GM21619 (cell line): Measurements from ENCODE around the gene FKBP6.
"Not testable (repeated sequence)": the region's sequence is repeated elsewhere in the genome, so short reads cannot be mapped to it uniquely, and the experiment has no call there.

Experiments used
- ATAC-seq: cut with Tn5 transposase; IDR thresholded peaks from one replicate; pipeline ENCODE4 v1.9.1; 2021; ENCODE audit not compliant: unreplicated experiment

Gene FKBP6, protein sequence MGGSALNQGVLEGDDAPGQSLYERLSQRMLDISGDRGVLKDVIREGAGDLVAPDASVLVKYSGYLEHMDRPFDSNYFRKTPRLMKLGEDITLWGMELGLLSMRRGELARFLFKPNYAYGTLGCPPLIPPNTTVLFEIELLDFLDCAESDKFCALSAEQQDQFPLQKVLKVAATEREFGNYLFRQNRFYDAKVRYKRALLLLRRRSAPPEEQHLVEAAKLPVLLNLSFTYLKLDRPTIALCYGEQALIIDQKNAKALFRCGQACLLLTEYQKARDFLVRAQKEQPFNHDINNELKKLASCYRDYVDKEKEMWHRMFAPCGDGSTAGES

DNA sequence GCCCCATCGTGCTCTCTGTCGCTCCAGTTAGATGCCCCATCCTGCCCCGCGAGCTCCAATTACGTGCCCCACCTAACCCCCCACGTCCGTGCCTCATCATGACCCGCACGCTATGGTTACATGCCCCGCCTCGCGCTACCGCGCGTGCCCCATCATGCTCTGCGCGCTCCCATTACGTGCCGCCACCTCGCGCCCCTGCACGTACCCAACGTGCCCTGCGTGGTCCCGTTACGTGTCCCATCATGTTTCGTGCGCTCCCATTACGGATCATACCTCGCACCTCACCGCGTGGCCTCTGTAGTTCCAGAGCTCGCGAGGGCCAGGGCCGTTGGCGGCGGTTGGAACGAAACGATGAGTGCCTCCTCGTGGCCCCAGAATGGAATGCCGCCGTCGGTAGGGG, at the start of gene FKBP6, which contains the start of gene TRIM50:
FKBP6 (plus strand) TSS at position 240 of the 400 bp plus-strand sequence. CDS start 268 bp downstream, outside the sequence.
TRIM50 (minus strand) TSS at position 161 of the 400 bp plus-strand sequence. CDS start 3,295 bp downstream, outside the sequence.
- ATAC-seq, result not testable (repeated sequence)

DNA sequence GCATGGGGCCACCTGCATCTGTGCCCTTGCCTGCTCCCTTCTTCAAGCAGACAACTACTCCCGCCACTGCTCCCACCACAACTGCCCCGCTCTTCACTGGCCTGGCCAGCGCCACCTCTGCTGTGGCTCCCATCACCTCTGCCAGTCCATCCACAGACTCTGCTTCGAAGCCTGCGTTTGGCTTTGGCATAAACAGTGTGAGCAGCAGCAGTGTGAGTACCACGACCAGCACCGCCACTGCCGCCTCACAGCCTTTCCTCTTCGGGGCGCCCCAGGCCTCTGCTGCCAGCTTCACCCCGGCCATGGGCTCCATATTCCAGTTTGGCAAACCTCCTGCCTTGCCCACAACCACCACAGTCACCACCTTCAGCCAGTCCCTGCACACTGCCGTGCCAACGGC, 30.7 kb upstream of the FKBP6 start:
- ATAC-seq, result not testable (repeated sequence)

DNA sequence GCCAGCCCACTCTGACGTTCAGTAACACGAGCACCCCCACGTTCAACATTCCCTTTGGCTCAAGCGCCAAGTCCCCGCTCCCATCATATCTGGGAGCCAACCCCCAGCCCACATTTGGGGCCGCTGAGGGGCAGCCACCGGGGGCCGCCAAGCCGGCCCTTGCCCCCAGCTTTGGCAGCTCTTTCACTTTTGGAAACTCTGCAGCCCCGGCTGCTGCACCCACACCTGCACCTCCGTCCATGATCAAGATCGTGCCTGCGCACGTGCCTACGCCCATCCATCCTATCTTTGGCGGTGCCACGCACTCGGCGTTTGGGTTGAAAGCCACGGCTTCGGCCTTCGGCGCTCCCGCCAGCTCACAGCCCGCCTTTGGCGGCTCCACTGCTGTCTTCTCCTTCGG, 30.3 kb upstream of the FKBP6 start:
- not testable (repeated sequence) for ATAC-seq

DNA sequence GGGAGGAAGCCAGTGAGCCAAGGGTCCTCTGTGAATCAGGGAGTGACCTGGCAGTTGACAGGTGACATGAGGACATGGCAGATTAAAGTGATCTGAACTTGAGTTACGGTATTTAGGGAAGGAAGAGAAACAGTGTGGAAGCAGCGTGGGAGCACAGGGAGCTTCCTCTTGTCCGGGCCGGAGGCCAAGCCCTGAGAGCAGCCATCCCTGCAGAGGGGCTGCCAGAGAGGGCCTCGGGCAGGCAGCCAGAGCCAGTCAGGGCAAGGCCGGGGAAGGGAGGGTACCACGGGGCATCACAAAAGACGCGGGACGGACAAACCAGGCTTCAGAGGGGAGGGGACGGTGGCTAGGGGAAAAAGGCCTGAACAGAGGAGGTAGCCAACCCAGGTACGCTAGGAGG, 28.1 kb upstream of the FKBP6 start:
- not testable (repeated sequence) for ATAC-seq

DNA sequence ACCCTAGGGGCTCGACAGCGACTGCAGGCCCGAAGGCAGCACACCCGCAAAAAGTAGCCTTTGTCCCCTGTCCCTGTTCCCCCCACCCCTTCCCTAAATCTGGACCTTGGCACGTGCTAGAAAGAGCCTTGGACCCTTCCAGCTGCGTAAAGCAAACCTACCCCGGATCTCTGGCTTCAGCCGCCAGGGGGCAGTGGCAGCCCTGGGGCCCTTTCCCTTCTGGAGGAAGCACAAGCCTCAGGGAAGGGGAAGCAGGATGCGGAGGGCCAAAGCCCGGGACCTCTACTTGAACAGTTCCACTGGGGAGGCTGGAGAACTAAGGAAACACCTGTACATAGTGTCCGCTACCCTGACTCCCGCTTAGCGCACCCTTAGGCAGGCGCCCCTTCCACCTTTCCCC, 26.9 kb upstream of the FKBP6 start:
- ATAC-seq, result not testable (repeated sequence)

DNA sequence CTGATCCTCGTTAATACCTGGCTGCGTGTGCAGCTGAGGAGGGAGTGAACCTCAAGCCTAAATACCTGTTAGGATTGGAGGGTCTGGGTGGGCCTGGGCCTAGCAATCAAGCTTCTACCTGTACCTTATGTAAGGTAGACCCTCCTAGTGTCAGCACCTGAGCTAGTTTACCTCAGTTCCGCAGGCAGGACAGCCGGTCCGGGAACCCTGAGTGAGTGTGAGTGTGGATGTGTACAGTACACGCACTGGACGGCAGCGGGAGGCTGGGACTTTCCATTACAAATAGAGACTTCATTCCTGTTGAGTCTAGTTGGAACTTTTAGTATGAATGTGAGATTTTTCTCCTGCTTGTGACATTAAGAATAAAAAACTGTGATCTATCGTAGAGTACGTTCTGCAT, 25.1 kb upstream of the FKBP6 start:
- ATAC-seq, result not testable (repeated sequence)

DNA sequence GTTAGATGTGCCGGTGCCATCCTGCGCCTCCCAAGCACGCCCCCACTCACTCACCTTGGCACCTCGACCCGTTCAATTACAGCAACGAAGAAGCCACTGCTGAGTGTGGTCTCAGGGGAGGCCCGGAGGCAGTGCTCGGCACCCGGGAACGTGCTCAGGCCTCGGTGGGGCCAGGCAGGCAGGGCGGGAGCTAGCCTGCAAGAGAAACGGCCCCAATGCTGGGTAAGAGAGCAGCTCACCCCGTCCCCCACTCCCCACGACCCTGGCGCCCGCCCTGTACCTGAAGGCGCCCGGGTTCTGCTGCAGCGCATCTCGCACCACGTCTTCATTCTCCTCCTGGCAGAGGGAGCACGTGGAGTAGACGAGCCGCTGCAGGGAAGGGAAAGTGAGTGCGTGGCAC, 24.4 kb upstream of the FKBP6 start:
- ATAC-seq, result no peak

DNA sequence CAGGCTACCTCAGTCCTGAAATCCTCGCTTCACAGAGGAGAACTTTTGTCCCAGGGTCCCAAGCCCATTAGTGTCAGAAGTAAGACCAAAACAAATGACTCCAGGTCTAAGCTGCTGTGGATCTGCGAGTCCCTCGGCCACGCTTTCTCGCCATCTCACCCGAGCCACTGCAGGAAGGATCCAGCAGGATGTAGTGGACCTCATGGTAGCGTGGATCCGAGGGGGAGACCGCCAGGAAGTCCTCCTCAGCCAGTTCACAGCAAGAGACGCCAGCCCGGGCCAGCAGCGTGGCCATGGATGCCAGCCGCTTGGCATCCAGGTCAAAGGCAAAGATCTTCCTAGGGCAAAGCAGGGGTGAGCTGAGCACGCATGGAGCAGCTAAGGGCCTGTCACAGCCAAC, 23.9 kb upstream of the FKBP6 start:
- no peak for ATAC-seq

DNA sequence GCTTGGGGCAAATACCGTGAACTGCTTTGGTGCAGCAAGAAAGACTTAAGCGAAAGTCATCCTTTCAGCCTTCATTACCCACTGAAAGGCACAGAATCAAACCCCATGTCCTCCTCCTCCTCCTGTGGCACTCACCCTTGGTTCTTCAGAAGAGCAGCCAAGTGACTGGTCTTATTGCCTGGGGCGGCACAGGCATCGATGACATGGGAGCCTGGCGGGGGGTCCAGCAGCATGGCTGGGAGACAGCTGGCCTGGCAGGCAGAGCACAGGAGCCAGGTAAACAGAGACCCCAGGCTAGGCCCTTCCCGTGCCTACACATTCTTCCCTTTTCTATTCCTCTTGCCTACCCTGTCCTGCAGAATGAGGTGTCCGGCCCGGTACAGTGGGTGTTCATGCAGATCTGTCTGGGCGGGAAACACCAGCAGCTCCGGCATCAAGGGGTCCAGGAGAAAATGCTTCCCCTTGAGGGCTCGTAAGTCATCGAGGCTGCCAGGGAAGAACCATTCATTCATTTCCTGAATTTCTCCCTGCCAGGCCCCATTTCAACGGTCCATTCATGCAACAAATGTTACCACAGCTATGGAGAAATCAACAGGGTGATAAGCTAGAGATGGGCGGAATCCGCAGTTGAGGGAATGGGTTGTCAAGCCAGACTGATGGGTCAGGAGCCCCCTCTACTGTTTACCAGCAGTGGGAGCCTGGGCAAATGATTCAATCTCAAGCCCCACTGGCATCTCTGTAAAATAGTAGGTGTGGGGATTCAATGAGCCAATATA, 23.2 kb upstream of the FKBP6 start:
- ATAC-seq, result not testable (repeated sequence)

DNA sequence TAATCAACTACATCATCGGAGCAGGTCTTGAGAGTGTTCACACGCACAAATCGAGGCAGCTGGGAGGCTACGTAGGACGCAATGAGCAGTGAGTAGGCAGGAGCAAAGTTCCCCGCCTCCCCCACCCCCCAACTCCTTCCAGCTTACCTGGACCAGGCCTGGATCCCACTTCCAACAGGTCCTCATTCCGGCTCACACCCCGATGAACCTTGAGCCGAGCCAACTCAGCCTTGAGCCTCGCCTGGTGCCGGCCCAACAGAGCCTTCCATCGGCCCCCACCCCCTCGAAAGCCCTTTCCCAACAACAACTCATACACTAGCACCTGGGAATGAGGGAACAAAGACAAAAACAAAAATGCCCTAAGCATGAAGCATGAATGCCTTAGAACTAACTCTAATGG, 20.5 kb upstream of the FKBP6 start:
- no peak for ATAC-seq

DNA sequence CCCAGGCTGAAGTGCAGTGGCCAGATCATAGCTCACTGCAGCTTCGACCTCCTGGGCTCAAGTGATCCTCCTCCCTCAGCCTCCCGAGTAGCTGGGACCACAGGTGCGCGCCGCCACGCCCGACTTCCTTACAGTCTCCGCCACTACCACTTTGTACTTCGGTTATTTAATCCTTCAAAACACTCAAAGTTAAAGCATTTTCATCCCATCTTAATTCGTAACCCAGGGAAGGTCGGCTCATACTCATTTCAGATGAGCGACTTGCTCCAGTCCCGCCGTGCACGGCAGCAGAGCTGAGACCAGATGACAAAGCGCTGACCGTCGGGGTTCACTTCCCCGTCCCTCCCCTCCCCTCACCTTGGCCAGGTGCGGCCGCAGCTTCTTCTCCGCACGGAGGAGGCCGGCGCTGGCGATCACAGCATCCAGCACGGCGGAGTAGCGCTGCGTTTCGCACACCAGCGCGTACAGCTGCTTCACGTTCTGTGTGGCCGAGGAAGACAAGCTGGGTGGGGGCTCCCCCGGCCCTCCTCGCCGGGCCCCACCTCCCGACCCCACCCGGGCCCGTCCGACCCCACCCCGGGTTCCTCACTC, 19.8 kb upstream of the FKBP6 start:
- peak; percentile 34 for ATAC-seq

DNA sequence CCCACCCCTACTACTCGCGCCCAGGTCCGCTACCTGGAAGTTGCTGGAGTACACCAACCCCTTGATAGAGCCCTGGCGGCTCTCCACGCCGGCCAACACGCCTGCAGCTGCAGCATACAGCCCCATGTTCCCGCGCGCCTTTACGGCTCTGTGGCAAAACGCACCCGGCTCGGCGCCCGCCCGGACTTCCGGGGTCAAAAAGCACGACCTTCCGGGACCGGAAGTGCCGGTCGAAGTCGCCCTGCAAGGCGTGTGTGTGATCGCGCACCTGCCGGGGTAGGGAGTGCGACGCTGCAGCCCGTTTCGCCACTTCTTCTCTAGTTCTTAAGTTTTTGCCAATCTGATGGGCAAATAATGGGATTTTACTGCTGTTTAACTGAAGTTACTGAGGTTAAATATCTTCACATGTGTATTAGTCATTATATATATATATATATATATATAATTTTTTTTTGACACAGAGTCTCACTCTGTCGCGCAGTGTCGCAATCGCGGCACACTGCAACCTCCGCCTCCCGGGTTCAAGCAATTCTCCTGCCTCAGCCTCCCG, 19.2 kb upstream of the FKBP6 start, which contains the start of gene NSUN5:
NSUN5 (minus strand) TSS at position 162 of the 550 bp plus-strand sequence; CDS start at position 126, 36 bp downstream.
- peak; percentile 91 for ATAC-seq

DNA sequence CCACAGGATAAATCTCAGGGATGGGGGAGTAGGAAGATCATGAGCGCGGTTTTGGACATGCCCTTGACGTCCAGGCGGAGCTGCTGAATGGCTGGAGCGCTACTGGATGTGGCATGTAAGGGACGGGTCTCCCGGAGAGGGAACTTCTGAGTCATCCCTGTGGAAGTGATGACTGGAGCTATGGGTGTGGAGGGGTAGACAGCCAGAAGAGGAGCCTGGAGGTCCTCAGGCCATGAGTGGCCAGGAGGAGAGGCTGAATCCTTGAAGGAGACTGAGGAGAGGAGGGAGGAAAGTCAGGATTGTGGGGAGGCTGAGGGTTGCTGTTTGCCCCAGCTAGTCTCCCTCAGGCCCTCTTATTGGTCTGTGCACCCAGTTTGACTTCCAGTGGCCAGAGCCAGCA, 16.5 kb upstream of the FKBP6 start:
- ATAC-seq, result not testable (repeated sequence)

DNA sequence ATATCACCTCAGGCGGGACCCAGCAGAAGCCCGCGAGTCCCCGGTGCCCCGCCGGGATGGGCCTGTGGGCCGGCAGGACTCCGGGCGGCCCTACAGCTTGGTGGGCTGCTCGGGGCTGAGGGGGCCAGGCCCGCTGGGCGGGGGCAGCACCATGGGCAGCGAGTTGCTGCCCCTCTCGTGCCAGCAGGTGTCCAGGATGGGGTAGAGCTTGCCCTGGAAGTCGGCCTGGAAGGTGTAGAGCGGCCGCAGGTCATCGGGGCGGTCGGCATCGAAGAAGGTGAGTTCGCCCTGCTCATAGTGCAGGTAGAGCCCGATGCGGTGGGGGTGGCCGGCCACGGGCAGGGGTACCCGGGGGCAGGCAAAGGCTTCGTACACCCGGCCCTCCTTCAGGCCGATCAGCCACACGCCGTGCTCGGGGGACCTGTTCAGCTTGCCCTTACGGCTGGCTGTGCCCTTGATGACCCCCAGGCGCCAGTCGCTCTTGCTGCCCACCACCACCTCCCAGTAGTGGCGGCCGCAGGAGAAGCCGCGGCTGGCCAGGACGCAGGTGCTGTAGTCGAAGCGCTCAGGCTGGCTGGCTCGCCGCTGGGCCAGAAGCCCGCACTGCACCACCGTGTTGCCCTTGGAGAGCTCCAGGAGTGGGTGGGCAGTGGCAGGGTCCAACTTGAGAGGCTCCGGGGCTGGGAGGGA, 15.0 kb upstream of the FKBP6 start:
- no peak for ATAC-seq

DNA sequence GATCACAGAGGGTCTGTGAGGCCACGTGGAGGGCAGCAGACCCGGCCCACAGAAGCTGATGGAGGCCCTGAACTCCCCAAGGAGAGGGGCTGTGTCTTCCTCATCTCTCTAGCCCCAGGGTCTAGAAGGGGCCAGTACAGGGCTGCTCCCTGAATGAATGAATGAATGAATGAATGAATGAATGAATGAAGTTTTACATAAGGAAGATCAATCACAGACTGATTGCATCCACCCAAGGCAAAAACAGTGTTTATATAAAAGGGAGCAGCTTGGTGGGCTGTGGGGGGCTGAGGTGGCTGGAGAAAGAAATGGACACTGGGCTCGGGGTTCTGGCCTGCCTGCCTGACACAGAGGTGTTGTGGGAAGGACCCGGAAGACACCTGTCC, 14.4 kb upstream of the FKBP6 start:
- ATAC-seq, result no peak

DNA sequence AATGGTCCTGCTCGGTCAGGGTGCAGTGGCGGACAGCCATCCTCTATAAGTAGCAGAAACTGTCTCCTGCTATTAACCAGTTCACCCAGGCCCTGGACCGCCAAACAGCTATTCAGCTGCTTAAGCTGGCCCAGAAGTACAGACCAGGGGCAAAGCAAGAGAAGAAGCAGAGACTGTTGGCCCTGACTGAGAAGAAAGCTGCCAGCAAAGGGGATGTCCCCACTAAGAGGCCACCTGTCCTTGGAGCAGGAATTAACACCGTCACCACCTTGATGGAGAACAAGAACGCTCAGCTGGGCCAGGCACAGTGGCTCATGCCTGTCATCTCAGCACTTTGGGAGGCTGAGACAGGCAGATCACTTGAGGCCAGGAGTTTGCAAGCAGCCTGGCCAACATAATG, 13.7 kb upstream of the FKBP6 start:
- no peak for ATAC-seq

DNA sequence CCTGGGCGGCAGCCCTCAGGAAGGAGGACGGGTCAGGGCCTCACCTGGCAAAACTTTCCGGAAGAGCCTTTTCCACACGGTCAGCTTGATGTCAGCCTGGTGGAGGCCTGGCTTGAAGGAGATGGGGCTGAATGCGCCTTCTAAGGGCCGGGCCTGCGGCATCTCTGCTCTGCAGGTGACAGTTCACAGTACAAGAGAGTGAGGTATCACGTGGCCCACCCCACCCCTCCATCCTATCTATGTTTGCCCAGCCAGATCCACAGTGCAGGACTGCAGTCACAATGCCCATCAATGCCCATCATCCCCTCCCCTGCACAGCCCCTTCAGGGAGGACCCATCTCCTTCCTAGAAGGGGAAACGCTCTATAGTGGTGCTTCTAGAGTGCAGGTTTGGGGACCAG, 11.4 kb upstream of the FKBP6 start:
- ATAC-seq, result no peak

DNA sequence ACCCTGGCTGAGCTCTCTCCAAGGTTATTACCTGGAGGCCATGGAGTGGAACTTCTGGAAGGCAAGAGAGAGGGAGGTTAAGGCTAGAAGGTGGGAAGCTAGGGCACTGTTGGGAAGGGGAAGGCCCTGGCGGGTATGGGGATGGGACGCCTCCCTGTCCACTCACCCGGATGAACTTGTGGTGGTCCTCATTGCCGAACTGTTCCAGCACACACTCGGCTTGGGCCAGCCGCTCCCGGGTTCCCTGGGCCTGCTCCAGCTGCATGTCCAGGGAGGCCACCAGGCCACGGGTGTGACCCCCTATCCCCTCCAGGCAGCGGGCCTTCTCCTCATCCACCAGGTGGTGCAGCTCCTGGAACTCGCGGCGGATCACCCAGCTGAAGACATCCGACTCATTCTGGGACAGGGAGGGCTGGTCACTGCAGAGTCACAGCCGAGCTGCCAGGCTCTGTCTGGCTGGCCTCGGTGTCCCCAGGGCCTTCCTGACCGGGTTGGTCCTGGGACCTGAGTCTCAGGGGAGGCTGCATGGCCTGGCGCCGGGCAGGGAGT, 9.2 kb upstream of the FKBP6 start:
- ATAC-seq, result not testable (repeated sequence)

DNA sequence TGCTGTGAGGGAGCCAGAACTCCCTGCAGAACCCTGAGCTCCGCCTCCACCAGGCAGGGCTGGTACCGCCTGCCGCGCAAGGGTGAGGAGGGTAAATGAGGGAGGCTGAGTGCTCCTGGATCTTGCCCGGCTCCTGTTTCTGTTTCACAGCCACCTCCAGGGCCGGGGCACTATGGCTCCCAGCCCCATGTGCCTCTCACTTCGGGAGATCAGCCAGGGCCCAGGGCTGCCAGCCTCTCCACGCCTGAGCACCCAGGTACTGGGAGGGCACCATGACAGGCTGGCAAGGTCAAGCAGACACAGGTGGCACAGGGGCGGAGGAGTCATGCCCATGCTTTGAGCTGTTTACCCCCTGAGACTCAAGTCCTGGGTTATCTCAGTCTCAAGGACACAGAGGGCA, 8.4 kb upstream of the FKBP6 start:
- not testable (repeated sequence) for ATAC-seq

DNA sequence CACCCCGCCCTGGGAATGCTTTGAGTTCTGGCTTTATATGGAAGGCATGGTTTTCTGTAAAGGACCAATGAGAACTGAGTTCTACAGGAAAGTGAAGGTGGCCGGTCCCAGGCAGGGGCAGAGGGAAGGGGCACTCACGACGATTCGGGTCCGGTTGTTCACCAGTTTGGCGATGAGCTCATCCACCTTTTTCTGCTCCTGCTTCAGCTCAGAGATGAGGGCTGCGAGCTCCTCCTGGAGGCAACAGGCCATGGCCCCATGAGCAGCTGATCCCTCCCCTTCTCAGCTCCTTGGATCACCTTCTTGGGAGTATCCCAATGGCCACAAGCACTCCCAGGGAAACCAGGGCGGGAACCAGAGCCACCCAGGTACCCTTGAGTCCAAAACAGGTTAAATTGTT, 8.0 kb upstream of the FKBP6 start:
- not testable (repeated sequence) for ATAC-seq
